ENCODE data around the gene ALKBH6.

GRCh38 chr19:35988824-35989223 is 25.2 kb downstream of the ALKBH6 start:
- TF ChIP-seq CTCF (conservative IDR thresholded peaks at IDR 0.05; ENCODE audit: low read length), result no peak
- TF ChIP-seq EZH2phosphoT487 (IDR thresholded peaks at IDR 0.05; ENCODE audit: borderline replicate concordance, low read depth, low read length), result no peak
